Choroid plexus epithelial cell (primary cell): ENCODE measurements around the gene COL1A1.
A peak's percentile ranks its signal among the peaks of the same experiment; 100 is the strongest.

ENCODE experiments used
- DNase-seq: peaks from one replicate; pipeline ENCODE4 v3.0.0-alpha.2; 2010; ENCODE audit warnings: low read depth
- H3K4me3 ChIP-seq: 2 replicates; pipeline ENCODE4 v1.5.1; 2011; ENCODE audit warnings: low read depth, mild to moderate bottlenecking, control low read depth, low read length, moderate library complexity
- CTCF ChIP-seq: conservative IDR thresholded peaks from 2 replicates; pipeline ENCODE4 v1.5.1; 2011; ENCODE audit warnings: low read depth, mild to moderate bottlenecking, control low read depth, inconsistent platforms, low read length, moderate library complexity

COL1A1 gene

GRCh38 chr17:50143461-50144176 is 57.8 kb downstream of the COL1A1 start:
- DNase-seq: no peak
- H3K4me3 ChIP-seq: no peak overlapping the region
- TF ChIP-seq CTCF: no peak

GRCh38 chr17:50141745-50142110 is 59.7 kb downstream of the COL1A1 start:
- DNase-seq: no peak
- TF ChIP-seq CTCF: no peak
- H3K4me3 ChIP-seq: no peak overlapping the region

GRCh38 chr17:50141026-50141744 is 60.2 kb downstream of the COL1A1 start:
- TF ChIP-seq CTCF: no peak
- H3K4me3 ChIP-seq: no peak overlapping the region
- DNase-seq: no peak

- DNase-seq: peak; percentile 88
- H3K4me3 ChIP-seq: no peak overlapping the region
- peak; percentile 87 for TF ChIP-seq CTCF
Observed at GRCh38 chr17:50139950-50140885, 61.2 kb downstream of the COL1A1 start.

GRCh38 chr17:50139185-50139783 is 62.1 kb downstream of the COL1A1 start:
- no peak for TF ChIP-seq CTCF
- no peak for DNase-seq

GRCh38 chr17:50137042-50137441 is 64.4 kb downstream of the COL1A1 start:
- no peak for DNase-seq
- TF ChIP-seq CTCF: no peak

More at GRCh38 chr17:50139185-50139783, 62.1 kb downstream of the COL1A1 start:
- H3K4me3 ChIP-seq: no peak overlapping the region

More at GRCh38 chr17:50137042-50137441, 64.4 kb downstream of the COL1A1 start:
- no peak overlapping the region for H3K4me3 ChIP-seq
